GM18511 (cell line): ENCODE measurements around the gene IRF7.

Experiments
- ATAC-seq: cut with Tn5 transposase; IDR thresholded peaks from one replicate; pipeline ENCODE4 v1.9.1; 2021; ENCODE audit warnings: mild to moderate bottlenecking, moderate library complexity; ENCODE audit not compliant: unreplicated experiment

The IRF7 gene

DNA sequence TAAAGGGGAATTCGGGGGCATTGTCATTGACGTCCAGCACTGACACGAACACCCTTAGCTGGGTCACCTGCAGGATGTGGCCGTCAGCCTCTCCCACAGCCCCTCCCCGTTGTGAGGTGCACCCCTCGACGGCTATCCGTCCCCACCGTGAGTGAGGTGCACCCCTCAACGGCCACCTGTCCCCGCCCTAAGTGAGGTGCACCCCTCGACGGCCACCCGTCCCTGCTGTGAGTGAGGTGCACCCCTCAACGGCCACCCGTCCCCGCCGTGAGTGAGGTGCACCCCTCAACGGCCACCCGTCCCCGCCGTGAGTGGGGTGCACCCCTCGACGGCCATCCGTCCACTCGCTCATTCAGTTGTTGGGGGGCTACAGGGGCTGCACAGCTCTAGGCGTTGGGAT is 6.1 kb upstream of the IRF7 start:
- ATAC-seq: no peak

DNA sequence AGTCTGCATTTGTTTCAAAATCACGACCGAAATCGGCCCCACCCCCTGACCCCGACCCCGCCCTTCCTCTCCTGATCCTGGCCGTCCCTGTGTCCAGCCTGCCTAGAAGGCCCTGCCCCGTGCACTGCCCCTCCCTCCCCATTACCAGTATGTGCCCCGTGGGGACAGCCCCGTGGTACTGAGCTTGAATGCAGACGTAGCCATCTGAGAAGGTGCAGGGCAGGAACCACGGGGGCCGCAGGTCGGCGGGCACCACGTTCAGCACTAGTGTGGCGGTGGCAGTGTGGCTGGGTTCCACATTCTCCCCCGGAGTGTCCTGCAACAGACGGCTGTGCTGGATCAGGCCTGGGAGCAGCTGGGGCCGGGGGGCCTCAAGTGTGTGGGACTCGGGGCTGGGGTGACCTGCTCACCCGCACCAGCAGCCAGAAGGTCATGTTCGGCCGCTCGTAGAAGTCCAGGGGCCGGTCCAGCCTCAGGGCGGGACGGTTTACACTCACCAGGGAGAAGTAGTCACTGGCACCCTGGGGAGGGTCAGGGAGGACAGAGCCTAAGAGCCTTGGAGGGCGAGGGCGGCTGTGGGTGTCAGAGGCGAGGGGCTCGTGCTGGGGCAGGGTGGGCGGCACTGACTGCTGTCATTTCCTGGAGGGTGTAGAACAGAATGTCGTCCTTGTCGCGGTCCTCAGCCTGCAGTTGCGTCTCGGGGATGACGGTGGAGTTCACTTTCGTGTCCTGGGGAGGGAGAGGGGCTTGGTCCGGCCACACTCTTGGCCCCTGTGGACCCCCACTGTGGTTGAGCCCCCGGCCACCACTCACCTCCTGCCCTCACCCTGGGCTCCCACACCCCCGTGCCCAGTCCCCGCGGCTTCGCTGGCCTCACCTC is 5.4 kb upstream of the IRF7 start:
- no peak for ATAC-seq

DNA sequence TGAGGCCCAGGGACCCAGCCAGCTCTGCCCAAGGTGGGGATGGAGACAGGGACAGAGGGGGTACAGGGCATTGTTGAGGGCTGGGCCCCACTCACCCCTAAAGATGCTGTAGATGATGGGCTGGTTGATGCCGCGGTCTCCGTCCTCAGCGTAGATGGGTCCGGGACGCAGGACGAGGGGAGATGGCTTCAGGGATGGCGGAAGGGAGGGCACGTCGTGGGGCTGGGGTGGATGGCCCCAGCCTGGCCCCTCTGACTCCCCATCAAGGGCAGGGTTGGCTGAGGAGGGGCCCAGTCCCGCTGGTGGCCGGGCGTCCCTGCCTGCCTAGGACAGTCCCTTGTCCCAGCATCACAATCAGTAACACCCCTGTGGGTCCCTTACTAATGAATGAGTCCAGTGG is 4.5 kb upstream of the IRF7 start:
- ATAC-seq: no peak

DNA sequence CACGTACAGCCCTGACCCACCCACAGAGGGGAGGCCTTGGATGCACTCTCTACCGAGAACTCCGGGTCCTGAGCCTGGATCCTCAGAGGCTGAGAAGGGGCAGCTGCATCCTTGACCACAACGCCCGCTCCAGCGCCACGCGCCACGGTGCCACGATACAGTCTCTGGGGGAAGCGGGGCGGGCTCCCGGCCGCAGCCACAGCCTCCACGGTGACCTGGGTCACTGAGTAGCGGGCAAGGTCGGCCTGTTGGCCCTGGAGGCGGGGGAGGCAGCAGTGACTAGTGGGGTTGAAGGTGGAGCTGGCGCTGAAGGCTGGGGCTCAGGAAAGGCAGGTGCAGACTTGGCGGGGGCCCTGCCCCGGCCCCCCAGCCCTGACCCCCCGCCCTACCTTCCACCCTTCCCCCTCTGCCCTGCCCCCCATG is 3.9 kb upstream of the IRF7 start:
- ATAC-seq: no peak

DNA sequence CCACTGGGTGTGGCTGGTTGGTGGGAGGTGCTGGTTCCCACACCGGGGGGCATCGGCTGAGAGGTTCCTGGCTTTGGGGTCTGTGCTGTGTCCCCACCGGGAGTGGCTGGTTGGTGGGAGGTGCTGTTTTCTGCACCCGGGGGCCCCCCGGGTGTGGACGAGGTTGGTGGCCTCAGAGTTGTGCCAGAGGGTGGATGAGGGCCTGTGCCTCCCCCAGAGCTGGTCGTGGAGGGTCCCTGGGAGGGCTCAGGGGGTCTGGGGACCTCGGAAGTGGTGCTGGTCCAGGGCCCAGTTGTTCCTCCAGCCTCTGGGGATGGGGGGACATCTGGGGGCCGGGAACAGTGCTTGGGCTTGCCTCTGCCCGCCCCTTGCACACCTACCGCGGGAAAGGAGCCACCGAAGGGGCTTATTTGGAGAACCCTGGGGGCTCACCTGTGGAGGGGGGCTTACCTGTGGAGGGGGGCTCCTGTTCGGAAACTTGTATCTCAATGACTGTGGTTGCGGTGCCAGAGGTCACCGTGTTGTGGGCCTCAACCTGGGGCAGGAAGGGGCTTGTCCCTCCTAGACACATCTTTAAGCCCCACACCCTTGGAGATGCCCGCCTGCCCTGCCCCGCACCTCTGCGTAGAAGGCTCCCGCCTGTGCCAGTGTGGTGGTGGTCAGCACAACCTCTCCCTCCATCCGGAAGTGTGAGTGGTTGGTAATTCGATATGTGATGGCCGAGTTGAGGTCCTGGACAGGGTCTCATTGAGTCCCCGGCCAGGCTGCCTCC is 3.3 kb upstream of the IRF7 start:
- ATAC-seq: no peak

DNA sequence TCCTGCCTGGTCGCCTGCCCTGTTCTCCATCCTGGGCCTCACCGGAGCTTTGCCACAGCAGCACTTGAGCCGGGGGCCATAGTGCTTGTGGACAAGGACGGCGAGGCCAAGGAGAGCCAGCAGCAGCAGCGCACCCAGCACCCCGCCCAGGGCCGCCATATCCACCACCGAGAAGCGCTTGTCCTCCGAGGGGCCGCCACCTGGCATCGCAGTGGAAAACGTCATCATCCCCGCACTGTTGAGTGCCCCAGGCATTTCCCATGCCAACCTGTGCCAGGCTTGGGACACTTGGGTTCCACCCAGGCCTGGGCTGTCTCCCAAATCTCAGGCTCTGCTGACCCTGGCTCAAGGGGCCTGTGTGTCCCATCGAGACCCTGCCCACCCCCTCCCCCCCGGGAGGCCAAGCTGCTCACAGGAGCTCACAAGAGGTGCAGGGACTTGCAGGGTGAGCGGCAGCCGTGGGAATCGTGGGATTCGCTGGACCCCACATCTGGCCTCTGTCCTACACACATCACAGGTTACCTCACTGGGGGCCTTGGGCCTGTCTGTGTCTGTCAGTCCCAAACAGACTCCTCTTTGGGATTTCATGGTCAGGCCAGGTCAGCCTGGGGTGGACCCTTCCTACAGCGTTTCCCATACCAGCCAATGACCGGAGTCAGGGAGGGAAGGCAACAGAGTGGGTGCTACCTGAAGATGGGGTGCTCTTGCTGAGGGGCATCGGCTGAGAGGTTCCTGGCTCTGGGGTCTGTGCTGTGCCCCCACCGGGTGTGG is 2.3 kb upstream of the IRF7 start:
- no peak for ATAC-seq

DNA sequence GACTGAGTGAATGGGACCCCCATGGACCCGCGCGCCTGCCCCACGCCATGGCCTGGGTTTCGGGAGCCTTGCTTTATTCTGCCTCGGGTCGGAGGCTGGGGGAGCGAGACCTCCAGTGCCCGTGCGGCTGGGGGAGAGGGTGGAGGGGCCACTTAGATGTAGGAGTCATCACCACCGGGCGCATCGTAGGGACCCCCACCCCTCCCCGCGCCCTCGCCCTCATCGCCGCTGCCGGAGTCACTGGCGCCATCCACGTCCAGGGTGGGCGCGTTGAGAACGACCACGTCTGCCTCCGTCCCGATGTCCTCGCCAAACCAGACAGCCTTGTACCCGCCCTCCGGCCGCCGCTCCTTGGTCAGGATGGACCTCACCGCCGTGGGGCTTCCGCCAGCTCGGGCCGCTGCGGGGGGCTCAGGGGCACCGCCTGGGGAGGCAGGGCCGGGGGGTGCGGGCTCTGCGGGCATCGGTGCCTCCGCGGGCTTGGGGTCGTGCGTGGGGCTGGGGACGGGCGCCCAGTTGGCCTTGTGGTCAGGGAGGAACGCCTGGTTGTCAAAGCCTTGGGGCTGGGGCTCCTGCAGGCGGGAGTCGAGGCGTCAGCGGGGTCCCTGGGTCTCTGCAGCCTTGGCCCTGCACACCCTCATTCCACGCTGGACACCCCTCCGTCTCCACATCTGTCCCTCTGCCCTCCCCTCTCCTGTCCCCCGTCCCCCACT is 1.6 kb upstream of the IRF7 start:
- ATAC-seq: no peak

DNA sequence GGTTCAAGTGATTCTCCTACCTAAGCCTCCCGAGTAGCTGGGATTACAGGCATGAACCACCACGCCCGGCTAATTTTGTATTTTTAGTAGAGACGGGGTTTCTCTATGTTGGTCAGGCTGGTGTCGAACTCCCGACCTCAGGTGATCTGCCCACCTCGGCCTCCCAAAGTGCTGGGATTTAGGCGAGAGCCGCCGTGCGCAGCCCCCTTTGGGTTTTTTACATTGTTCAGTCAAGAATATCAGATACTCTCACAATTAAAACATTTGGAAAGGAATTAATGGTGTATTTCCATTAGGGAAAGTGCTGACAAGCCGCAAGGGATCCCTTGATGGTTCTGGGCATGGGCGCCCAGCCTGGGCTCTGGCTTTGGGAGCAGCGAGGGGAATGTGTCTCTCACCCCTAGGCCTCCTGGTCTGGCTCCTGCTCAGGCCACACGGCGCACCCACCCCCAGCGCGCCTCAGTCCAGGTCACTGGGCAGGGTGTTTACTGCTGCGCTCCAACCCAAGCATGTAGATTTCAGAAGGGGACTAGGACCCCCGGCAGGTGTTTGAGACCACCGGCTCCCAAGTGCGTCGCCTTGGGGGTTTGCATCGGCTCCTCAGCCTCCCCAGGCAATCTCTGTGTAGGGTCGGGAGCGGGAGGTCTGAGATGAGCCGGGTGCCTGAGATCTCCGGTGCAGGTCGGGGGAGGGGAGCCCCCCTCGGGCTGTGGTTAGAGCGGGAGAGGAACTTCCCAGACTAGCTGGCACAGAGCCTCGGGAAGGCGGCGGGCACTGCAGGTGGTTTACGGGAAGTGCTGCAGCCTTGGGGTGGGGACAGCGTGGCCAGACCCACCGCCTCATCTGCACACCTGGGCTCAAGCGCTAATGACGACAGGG is 809 bp upstream of the IRF7 start:
- ATAC-seq: no peak

DNA sequence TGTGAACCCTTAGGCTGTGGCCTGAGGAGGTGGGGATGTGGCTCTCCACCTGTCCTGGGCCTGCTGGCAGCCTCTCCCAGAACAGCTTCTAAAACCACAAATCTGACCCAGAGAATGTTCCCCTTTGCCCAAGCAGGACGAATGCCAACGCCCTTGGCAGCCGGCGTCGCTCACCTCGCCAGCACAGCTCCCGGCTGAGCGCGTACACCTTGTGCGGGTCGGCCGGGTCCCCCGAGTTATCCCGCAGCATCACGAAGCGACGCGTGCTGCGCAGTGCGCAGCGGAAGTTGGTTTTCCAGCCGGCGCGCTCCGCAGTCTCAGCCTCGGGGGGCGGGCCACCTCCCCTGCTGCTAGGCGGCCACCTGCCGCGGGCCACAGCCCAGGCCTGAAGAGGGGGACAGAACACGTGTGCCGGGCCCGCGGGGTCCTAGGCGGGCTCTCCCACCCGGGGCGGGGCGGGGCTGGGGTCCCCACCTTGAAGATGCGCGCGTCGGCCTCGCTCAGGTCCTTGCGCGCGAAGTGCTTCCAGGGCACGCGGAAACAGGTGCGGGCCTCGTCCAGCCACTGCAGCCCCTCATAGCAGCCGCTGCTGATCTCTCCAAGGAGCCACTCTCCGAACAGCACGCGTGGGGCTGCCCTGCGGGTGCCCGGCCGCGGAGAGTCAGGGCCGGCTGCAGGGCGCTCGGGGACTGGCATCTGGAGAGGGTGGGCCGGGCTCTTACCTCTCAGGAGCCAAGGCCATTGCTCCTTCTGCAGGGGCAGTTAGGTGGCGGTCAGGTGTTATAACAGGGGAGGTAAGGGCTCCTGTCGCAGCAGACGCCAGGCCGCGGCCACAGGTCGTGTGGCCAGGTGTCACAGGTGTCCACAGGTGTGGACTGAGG is 887 bp downstream of the IRF7 start:
- no peak for ATAC-seq

DNA sequence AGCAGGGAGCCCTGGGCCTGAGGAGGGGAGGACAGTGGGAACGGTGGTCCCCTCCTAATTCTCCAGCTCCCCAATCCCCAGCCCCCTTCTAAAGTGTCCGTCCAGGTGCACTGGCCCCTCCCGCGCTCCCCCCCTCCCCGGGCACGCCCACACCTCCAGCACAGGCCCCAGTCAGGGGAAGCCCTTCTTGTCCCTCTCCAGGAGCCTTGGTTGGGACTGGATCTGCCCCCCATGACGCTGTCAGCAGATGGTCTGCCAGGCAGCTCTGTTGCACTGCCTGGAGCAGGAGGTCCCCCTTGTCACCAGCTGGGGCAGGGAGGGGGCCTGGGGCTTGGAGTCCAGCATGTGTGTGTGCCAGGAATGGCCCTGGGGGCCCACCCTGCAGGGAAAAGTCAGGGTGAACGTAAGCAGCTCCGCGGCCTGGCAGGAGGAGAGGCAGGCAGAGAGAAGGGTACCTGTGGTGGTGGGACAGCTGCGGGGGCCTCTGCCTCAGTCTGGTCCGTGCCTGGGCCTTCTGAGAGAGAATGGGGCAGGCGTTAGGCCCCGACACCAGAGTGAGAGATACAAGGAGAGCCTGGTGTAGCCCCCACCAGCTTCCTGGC is 1.6 kb downstream of the IRF7 start:
- ATAC-seq: no peak

DNA sequence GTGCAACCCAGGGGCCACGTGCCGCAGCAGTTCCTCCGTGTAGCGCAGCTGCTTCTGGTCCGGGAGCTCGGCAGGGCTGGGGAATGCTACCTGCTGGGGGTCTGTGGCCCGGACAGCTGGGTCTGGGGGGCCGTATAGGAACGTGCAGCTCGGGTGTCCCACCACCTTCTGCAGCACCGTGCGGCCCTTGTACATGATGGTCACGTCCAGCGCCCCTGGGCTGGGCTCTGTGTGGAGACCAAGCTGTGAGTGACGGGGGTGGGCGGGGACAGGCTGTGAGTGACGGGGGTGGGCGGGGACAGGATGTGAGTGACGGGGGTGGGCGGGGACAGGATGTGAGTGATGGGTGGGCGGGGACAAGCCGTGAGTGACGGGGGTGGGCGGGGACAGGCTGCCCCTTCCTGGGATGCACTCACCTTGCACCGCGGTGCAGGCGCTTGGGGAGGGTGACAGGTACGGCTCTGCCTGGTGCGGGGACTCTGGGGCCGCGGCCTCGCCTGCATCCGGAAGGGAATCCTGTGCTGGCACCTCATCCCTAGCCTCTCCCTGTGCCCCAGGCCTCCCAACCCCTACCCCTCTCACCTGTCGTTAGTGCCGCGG is 2.3 kb downstream of the IRF7 start:
- no peak for ATAC-seq

DNA sequence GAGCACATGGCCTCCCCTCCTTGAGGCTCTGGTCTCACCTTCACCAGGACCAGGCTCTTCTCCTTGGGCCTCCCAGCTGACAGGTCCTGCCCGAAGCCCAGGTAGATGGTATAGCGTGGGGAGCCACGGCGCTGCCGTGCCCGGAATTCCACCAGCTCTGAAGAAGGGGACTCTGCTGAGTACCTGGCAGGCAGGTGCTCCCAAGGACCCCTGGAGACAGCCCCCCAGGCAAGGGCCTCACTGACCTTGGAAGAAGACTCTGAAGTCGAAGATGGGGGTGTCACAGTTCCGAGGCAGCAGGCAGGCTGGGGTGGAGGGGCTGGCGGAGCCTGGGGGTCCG is 2.8 kb downstream of the IRF7 start:
- no peak for ATAC-seq

DNA sequence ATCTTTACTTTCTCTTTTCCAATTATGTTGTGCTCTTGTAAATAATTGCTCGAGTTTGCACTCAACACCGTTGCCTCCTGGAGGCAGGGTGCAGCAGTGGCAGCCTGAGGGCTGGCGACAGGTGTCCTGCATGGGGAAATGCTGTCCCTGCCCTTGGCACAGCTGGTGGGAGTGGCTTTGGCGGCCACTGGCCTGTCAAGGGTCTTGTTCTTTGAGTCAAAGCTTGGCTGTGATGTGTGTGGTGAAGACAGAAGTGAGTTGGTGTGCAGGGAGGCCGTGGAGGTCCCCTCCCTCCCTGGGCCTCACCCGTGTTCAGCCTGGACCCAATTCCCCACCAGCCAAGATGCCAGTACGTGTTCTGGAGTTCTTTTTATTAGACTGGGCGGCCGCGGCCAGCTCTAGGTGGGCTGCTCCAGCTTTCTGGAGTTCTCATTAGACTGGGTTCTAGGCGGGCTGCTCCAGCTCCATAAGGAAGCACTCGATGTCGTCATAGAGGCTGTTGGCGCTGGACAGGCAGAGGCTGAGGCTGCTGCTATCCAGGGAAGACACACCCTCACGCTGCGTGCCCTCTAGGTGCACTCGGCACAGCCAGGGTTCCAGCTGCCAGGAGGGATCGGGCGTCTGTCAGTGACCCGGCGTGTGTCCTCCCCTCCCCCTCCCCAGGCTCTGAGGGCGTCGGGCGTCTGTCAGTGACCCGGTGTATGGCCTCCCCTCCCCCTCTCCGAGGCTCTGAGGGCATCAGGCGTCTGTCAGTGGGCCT is 3.4 kb downstream of the IRF7 start:
- ATAC-seq: no peak

DNA sequence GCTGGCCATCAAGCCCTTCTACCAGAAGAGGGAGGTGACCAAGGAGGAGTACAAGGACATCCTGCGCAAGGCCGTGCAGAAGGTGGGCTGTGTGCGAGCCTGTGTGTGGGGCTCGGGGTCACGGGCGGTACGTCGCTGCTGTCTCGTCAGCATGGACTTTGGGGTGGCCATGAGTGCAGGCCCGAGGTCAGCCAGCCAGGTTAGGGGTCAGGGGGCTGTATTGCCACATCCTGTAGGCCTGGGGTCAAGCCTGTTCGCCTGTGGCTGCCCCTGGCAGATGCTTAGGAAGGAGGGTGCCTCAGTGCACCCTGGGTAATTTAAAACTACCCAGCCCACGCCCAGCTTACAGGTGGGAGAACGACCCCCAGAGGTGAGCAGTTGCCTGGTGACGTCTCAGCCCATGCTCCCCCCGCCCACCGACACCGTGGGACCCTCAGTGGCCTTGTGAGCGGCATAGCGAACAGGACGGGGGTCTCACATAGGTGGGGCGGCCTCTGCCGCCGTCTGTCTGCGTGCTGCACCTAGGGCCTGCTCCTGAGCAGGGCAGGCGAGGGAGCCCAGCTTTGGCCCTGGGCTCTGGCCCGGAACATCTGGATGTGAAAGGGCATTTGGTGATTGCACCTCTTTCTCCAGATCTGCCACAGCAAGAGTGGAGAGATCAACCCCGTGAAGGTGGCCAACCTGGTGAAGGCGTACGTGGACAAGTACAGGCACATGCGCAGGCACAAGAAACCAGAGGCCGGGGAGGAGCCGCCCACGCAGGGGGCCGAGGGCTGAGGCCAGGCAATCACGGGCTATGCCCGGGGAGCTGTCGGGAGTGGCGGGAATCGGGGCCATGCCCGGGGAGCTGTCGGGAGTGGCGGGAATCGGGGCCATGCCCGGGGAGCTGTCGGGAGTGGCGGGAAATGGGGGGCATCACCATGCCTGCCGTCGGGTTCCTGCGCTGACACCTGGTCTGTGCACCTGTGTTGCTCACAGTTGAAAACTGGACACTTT is 4.5 kb downstream of the IRF7 start:
- ATAC-seq: no peak

DNA sequence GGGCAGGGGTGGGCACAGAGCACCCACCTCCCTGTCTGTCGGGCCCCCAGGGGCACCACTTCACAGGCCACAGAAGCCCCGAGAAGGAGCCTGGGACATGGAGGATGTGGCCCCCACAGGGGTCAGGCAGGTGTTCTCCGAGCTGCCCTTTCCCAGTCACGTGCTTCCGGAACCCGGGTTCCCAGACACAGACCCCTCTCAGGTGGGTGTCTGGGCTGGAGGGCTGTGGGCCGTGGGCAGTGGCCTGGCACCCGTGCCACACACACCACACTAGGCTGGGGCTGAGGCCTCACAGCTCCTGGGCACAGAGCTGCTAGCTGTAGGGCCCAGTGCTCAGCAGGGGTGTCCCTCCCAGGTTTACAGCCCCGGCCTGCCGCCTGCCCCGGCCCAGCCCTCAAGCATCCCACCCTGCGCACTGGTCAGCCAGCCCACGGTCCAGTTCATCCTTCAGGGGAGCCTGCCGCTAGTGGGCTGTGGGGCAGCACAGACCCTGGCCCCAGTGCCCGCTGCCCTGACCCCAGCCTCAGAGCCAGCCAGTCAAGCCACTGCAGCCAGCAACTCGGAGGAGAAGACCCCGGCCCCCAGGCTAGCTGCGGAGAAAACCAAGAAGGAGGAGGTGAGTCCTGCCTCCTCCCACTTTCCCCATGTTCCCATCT is 5.5 kb downstream of the IRF7 start:
- no peak for ATAC-seq

DNA sequence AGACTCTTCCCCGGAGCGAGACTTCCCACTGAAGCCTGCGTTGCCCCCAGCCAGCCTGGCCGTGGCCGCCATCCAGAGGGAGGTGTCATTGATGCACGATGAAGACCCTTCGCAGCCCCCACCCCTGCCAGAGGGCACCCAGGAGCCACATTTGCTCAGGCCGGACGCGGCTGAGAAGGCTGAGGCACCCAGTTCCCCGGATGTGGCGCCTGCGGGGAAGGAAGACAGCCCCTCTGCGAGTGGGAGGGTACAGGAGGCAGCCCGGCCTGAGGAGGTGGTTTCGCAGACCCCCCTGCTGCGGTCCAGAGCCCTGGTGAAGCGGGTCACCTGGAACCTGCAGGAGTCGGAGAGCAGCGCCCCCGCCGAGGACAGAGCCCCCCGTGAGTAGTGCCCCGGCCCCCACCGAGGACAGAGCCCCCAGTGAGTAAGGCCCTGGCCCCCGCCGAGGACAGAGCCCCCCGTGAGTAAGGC is 6.4 kb downstream of the IRF7 start:
- ATAC-seq: no peak
